GM12865 (cell line): ENCODE results near the gene ANKRD60.

Experiments
- DNase-seq: peaks from one replicate; pipeline ENCODE4 v3.0.0; 2010; ENCODE audit warnings: low read depth
- H3K4me3 ChIP-seq: 2 replicates; pipeline ENCODE4 v1.5.1; 2011; ENCODE audit warnings: mild to moderate bottlenecking, low read depth, low read length, control low read depth
- CTCF ChIP-seq: IDR thresholded peaks from 2 replicates; pipeline ENCODE4 v1.5.1; 2011; ENCODE audit warnings: low read length, control low read depth, low read depth, inconsistent platforms; ENCODE audit not compliant: insufficient read depth; ENCODE audit errors: missing control alignments

ANKRD60 gene

GRCh38 chr20:58198384-58198783, 30.1 kb downstream of the ANKRD60 start:
- TF ChIP-seq CTCF = no peak
- H3K4me3 ChIP-seq = no peak overlapping the region
- DNase-seq = no peak

- no peak for DNase-seq
- TF ChIP-seq CTCF = no peak
- H3K4me3 ChIP-seq = no peak overlapping the region
These were observed 31.3 kb downstream of the ANKRD60 start for GRCh38 chr20:58197185-58197469.

GRCh38 chr20:58196402-58197184, 31.9 kb downstream of the ANKRD60 start:
- no peak for TF ChIP-seq CTCF
- DNase-seq = no peak
- H3K4me3 ChIP-seq = no peak overlapping the region

GRCh38 chr20:58195047-58195446, 33.4 kb downstream of the ANKRD60 start:
- no peak for TF ChIP-seq CTCF
- H3K4me3 ChIP-seq = no peak overlapping the region
- DNase-seq = no peak

DNA sequence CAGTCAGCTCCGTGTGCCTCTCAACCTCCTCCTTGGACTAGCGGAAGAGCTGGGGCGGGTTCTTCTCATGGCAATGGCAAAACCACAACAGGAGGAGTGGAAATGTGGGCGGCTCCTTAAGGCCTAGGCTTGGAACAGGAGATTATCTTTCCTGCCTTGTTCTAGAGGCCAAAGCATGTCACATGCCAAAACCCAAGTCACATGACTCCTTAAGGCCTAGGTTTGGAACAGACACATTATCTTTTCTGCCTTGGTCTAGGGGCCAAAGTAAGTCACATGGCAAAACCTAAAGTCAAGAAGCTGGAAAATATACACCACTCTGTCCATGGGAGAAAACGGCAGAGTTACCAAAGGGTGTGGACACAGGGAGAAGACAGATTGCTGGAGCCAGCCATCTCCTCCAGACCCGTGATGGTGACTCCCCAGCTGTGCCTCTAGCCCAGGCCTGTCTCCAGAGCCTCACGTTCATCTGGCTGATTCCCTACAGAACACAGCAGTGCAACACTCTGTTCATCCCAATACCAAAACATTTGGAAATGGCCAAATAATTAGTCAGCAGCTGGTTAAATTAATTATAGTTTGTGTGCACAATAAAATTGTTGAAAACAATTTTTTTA, 34.2 kb downstream of the ANKRD60 start:
- DNase-seq = no peak
- no peak overlapping the region for H3K4me3 ChIP-seq
- no peak for TF ChIP-seq CTCF

GRCh38 chr20:58192567-58192966, 35.9 kb downstream of the ANKRD60 start:
- peak; percentile 9 for DNase-seq
- peak; percentile 83 for TF ChIP-seq CTCF
- no peak overlapping the region for H3K4me3 ChIP-seq

- TF ChIP-seq CTCF = no peak
- DNase-seq = no peak
These were observed 36.4 kb downstream of the ANKRD60 start for GRCh38 chr20:58192065-58192464.

More at GRCh38 chr20:58192065-58192464, 36.4 kb downstream of the ANKRD60 start:
- H3K4me3 ChIP-seq = no peak overlapping the region
